ENCODE measurements around the gene TGFBRAP1. TPM values are rescaled to one million over a fixed set of nuclear protein-coding genes. Genes with fewer than 3 reads are reported as not detected.

The TGFBRAP1 gene
- total RNA-seq, 4 donors from 2014 or later = 28.3 to 31.5 (median 29.7) TPM

- Histone ChIP-seq H3K36me3 (no peaks in the 10 kb centered on the region), H3K4me1 (peaks cover 0 to 21% (median 0%) of the 10 kb centered on the region in 3 donors), H3K27ac (no peak overlapping the region), H3K27me3 (no peaks in the 10 kb centered on the region), H3K9me3 (no peaks in the 10 kb centered on the region), H3K4me3 (no peak overlapping the region)
- TF ChIP-seq EP300 (IDR thresholded peaks at IDR 0.05) (no peak), POLR2A (IDR thresholded peaks at IDR 0.05) (no peak), CTCF (IDR thresholded peaks at IDR 0.05) (no peak), POLR2AphosphoS5 (IDR thresholded peaks at IDR 0.05) (no peak)
- ATAC-seq = no peak
- 53 to 70% methylated on average over 3 of the region's 3 CpGs for WGBS, 2 donors (ENCODE audit: low coverage in 1 of 2)
These were observed 14.2 kb downstream of the TGFBRAP1 start for GRCh38 chr2:105315314-105315713.

GRCh38 chr2:105313877-105314276, 15.7 kb downstream of the TGFBRAP1 start:
- Histone ChIP-seq H3K9me3 (no peaks in the 10 kb centered on the region), H3K27ac (no peak overlapping the region), H3K27me3 (no peaks in the 10 kb centered on the region), H3K36me3 (peaks cover 0 to under 1% of the 10 kb centered on the region in 2 donors), H3K4me3 (no peak overlapping the region), H3K4me1 (peaks cover 0 to 10% (median 0%) of the 10 kb centered on the region in 3 donors)
- no peak for ATAC-seq
- no peak for TF ChIP-seq EP300 (IDR thresholded peaks at IDR 0.05)
- TF ChIP-seq CTCF (IDR thresholded peaks at IDR 0.05) = no peak
- no peak for TF ChIP-seq POLR2AphosphoS5 (IDR thresholded peaks at IDR 0.05)
- TF ChIP-seq POLR2A (IDR thresholded peaks at IDR 0.05) = no peak

- no peak overlapping the region for H3K27ac ChIP-seq
- peak; percentile 22 for ATAC-seq
- peaks cover 0 to 41% of the 10 kb centered on the region in 2 donors for H3K36me3 ChIP-seq
- peaks cover 0 to 5% (median 0%) of the 10 kb centered on the region in 3 donors for H3K4me1 ChIP-seq
- WGBS, 2 donors (ENCODE audit: low coverage in 1 of 2) = 71 to 73% methylated on average over 2 of the region's 4 CpGs
- H3K9me3 ChIP-seq = no peaks in the 10 kb centered on the region
- no peaks in the 10 kb centered on the region for H3K27me3 ChIP-seq
- no peak overlapping the region for H3K4me3 ChIP-seq
- no peak for TF ChIP-seq CTCF (IDR thresholded peaks at IDR 0.05)
- TF ChIP-seq EP300 (IDR thresholded peaks at IDR 0.05) = no peak
- no peak for TF ChIP-seq POLR2A (IDR thresholded peaks at IDR 0.05)
- no peak for TF ChIP-seq POLR2AphosphoS5 (IDR thresholded peaks at IDR 0.05)
These were observed 20.4 kb downstream of the TGFBRAP1 start for GRCh38 chr2:105309147-105309545.

- no peak for ATAC-seq
These were observed 21.0 kb downstream of the TGFBRAP1 start for GRCh38 chr2:105308382-105309146.

More at GRCh38 chr2:105308382-105309146, 21.0 kb downstream of the TGFBRAP1 start:
- H3K27me3 ChIP-seq = no peaks in the 10 kb centered on the region
- 83 to 87% methylated on average over 5 to 15 of the region's 15 CpGs for WGBS, 2 donors (ENCODE audit: low coverage in 1 of 2)
- no peaks in the 10 kb centered on the region for H3K9me3 ChIP-seq
- peaks cover 0 to under 1% (median 0%) of the 10 kb centered on the region in 3 donors for H3K4me1 ChIP-seq
- H3K27ac ChIP-seq = no peak overlapping the region
- TF ChIP-seq POLR2AphosphoS5 (IDR thresholded peaks at IDR 0.05) (no peak), POLR2A (IDR thresholded peaks at IDR 0.05) (no peak), EP300 (IDR thresholded peaks at IDR 0.05) (no peak), CTCF (IDR thresholded peaks at IDR 0.05) (no peak)
- H3K36me3 ChIP-seq = peaks cover 0 to 42% of the 10 kb centered on the region in 2 donors
- H3K4me3 ChIP-seq = no peak overlapping the region

Measured in gastroesophageal sphincter (tissue), 4 donors.